Measurements from ENCODE around the gene CLMN.

CLMN gene

GRCh38 chr14:95314609-95315008, 5.1 kb downstream of the CLMN start:
- Histone ChIP-seq H3K27ac (no peak overlapping the region), H3K36me3 (ENCODE audit: insufficient read depth, low read length) (no peaks in the 10 kb centered on the region), H3K4me3 (no peak overlapping the region), H3K9ac (ENCODE audit: insufficient read length) (no peak overlapping the region), H3K9me3 (ENCODE audit: low read depth, low read length) (no peaks in the 10 kb centered on the region)
- DNase-seq (ENCODE audit: low read depth, low spot score), result no peak
- TF ChIP-seq EZH2 (IDR thresholded peaks at IDR 0.05) (no peak), POLR2AphosphoS5 (IDR thresholded peaks at IDR 0.05; ENCODE audit: borderline replicate concordance, low read depth, low read length) (no peak), FOXP2 (optimal IDR thresholded peaks at IDR 0.05; ENCODE audit: control extremely low read depth, extremely low read length, insufficient read depth) (no peak)

GRCh38 chr14:95313707-95314106, 6.0 kb downstream of the CLMN start:
- no peak for DNase-seq (ENCODE audit: low read depth, low spot score)
- peak overlapping the region; percentile 41 for H3K9ac ChIP-seq (ENCODE audit: insufficient read length)
- TF ChIP-seq POLR2AphosphoS5 (IDR thresholded peaks at IDR 0.05; ENCODE audit: borderline replicate concordance, low read depth, low read length), result no peak
- no peak for TF ChIP-seq EZH2 (IDR thresholded peaks at IDR 0.05)
- TF ChIP-seq FOXP2 (optimal IDR thresholded peaks at IDR 0.05; ENCODE audit: control extremely low read depth, extremely low read length, insufficient read depth), result no peak
- no peaks in the 10 kb centered on the region for H3K9me3 ChIP-seq (ENCODE audit: low read depth, low read length)
- no peak overlapping the region for H3K27ac ChIP-seq
- no peaks in the 10 kb centered on the region for H3K36me3 ChIP-seq (ENCODE audit: insufficient read depth, low read length)
- no peak overlapping the region for H3K4me3 ChIP-seq

DNA sequence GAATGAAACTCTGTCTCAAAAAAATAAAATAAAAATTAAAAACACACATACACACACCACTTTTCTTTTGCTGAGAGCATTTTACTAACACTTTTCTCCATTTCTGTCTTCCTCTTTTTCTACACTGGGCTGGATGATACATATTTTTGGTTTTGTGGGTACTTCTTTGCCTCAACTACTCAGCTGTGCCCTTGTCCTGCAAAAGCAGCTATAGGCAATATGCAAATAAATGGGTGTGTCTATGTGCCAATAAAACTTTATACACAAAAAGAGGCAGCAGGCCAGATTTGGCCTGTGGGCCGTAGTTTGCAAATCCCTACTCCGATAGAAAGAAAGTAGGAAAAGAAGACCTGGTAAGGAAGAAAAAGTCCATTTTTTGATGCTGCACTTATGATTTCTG, 6.5 kb downstream of the CLMN start:
- no peak overlapping the region for H3K4me3 ChIP-seq
- no peak for TF ChIP-seq FOXP2 (optimal IDR thresholded peaks at IDR 0.05; ENCODE audit: control extremely low read depth, extremely low read length, insufficient read depth)
- no peaks in the 10 kb centered on the region for H3K9me3 ChIP-seq (ENCODE audit: low read depth, low read length)
- no peak for DNase-seq (ENCODE audit: low read depth, low spot score)
- no peaks in the 10 kb centered on the region for H3K36me3 ChIP-seq (ENCODE audit: insufficient read depth, low read length)
- no peak overlapping the region for H3K27ac ChIP-seq
- peak overlapping the region; percentile 41 for H3K9ac ChIP-seq (ENCODE audit: insufficient read length)

DNA sequence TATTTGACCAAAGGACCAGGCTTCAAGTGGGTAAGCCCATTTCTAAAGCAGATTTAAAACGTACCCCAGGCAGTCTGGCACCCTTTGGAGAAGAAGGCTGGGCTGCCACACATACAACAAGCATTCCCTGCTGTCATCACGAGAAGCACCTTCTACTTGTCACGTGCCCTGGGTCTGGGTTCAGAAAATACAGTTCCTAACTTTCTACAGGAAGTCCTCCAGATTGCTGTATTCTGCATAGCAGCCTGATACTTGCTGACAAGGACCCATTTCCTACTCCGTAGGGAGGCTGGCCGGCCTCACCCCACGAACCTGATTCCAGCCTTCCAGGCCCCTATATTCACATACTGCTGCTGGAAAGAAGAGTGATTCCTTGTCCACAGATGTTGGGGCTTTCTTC, 7.4 kb downstream of the CLMN start:
- no peak for DNase-seq (ENCODE audit: low read depth, low spot score)
- no peak for TF ChIP-seq POLR2AphosphoS5 (IDR thresholded peaks at IDR 0.05; ENCODE audit: borderline replicate concordance, low read depth, low read length)
- Histone ChIP-seq H3K9me3 (ENCODE audit: low read depth, low read length) (no peaks in the 10 kb centered on the region), H3K4me3 (no peak overlapping the region), H3K36me3 (ENCODE audit: insufficient read depth, low read length) (no peaks in the 10 kb centered on the region), H3K27ac (no peak overlapping the region), H3K9ac (ENCODE audit: insufficient read length) (no peak overlapping the region)

GRCh38 chr14:95311752-95312151, 8.0 kb downstream of the CLMN start:
- TF ChIP-seq POLR2AphosphoS5 (IDR thresholded peaks at IDR 0.05; ENCODE audit: borderline replicate concordance, low read depth, low read length), result no peak
- TF ChIP-seq EZH2 (IDR thresholded peaks at IDR 0.05), result no peak
- TF ChIP-seq FOXP2 (optimal IDR thresholded peaks at IDR 0.05; ENCODE audit: control extremely low read depth, extremely low read length, insufficient read depth), result no peak
- DNase-seq (ENCODE audit: low read depth, low spot score), result no peak
- H3K4me3 ChIP-seq, result no peak overlapping the region
- no peak overlapping the region for H3K27ac ChIP-seq
- H3K36me3 ChIP-seq (ENCODE audit: insufficient read depth, low read length), result no peaks in the 10 kb centered on the region
- no peaks in the 10 kb centered on the region for H3K9me3 ChIP-seq (ENCODE audit: low read depth, low read length)
- no peak overlapping the region for H3K9ac ChIP-seq (ENCODE audit: insufficient read length)

DNA sequence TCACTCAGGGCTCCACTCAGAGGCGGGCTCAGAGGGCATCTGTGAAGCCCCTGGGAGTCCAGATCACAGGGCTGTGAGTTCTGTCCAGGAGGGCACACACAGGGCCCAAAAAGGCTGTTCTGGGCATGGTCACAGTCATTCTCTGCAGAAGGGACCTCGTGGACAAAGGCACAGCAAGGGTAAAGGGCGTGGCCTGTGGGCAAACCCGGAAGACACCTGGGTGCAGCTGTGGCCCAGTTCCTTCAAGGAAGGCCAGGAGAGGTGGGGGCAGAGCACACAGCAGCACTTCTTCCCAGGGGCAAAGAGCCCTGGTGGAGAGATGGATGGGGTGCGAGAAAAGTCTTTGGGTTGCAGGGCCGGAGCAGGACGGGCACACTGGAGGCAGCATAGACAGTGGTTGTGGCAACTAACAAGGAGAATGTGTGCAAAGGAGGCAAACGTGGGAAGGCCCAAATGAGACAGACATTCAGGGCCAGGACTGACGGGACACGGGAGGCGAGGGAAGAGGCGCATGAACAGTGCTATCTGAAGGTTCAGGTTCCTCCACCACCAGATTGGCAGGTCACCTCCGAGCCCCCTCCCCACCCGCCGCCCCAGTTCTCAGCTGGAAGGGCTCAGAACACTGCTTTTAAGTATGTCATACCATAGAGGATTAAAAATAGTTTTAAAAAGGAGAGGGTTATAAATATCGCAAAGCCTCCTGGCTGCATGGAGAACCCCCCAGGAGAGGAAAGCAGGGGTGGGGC, 8.9 kb downstream of the CLMN start:
- no peaks in the 10 kb centered on the region for H3K9me3 ChIP-seq (ENCODE audit: low read depth, low read length)
- H3K27ac ChIP-seq, result no peak overlapping the region
- no peak for DNase-seq (ENCODE audit: low read depth, low spot score)
- H3K4me3 ChIP-seq, result no peak overlapping the region
- no peaks in the 10 kb centered on the region for H3K36me3 ChIP-seq (ENCODE audit: insufficient read depth, low read length)
- H3K9ac ChIP-seq (ENCODE audit: insufficient read length), result no peak overlapping the region
- no peak for TF ChIP-seq POLR2AphosphoS5 (IDR thresholded peaks at IDR 0.05; ENCODE audit: borderline replicate concordance, low read depth, low read length)
- TF ChIP-seq EZH2 (IDR thresholded peaks at IDR 0.05), result no peak
- TF ChIP-seq FOXP2 (optimal IDR thresholded peaks at IDR 0.05; ENCODE audit: control extremely low read depth, extremely low read length, insufficient read depth), result no peak

- no peak overlapping the region for H3K4me3 ChIP-seq
- no peak overlapping the region for H3K27ac ChIP-seq
- no peaks in the 10 kb centered on the region for H3K36me3 ChIP-seq (ENCODE audit: insufficient read depth, low read length)
- no peaks in the 10 kb centered on the region for H3K9me3 ChIP-seq (ENCODE audit: low read depth, low read length)
- TF ChIP-seq EZH2 (IDR thresholded peaks at IDR 0.05), result no peak
- no peak for TF ChIP-seq POLR2AphosphoS5 (IDR thresholded peaks at IDR 0.05; ENCODE audit: borderline replicate concordance, low read depth, low read length)
- TF ChIP-seq FOXP2 (optimal IDR thresholded peaks at IDR 0.05; ENCODE audit: control extremely low read depth, extremely low read length, insufficient read depth), result no peak
- no peak for DNase-seq (ENCODE audit: low read depth, low spot score)
- no peak overlapping the region for H3K9ac ChIP-seq (ENCODE audit: insufficient read length)
Measured at GRCh38 chr14:95309261-95310051, 10.3 kb downstream of the CLMN start.

GRCh38 chr14:95308073-95308472, 11.6 kb downstream of the CLMN start:
- H3K4me3 ChIP-seq, result no peak overlapping the region
- no peak overlapping the region for H3K27ac ChIP-seq
- no peak for DNase-seq (ENCODE audit: low read depth, low spot score)
- no peak for TF ChIP-seq EZH2 (IDR thresholded peaks at IDR 0.05)
- no peaks in the 10 kb centered on the region for H3K9me3 ChIP-seq (ENCODE audit: low read depth, low read length)
- H3K9ac ChIP-seq (ENCODE audit: insufficient read length), result no peak overlapping the region
- no peaks in the 10 kb centered on the region for H3K36me3 ChIP-seq (ENCODE audit: insufficient read depth, low read length)
